GM12891 (cell line): Measurements from ENCODE around the gene CTSA.

Experiments used
- PAX5 ChIP-seq: IDR thresholded peaks from 2 replicates; pipeline ENCODE4 v1.6.1; 2011; ENCODE audit warnings: low read length, moderate library complexity, mild to moderate bottlenecking; ENCODE audit not compliant: insufficient read depth, severe bottlenecking
- POLR2A ChIP-seq: IDR thresholded peaks from 2 replicates; pipeline ENCODE4 v1.6.1; 2011; ENCODE audit warnings: low read depth, low read length, control low read depth
- POLR2AphosphoS5 ChIP-seq: IDR thresholded peaks from 2 replicates; pipeline ENCODE4 v1.6.1; 2011; ENCODE audit warnings: low read depth, low read length, control low read depth
- POU2F2 ChIP-seq: IDR thresholded peaks from 2 replicates; pipeline ENCODE4 v1.6.1; 2011; ENCODE audit warnings: low read depth, mild to moderate bottlenecking, control low read depth, low read length, moderate library complexity
- SPI1 ChIP-seq: IDR thresholded peaks from 2 replicates; pipeline ENCODE4 v1.6.1; 2011; ENCODE audit warnings: low read depth, low read length, control low read depth
- TAF1 ChIP-seq: IDR thresholded peaks from 2 replicates; pipeline ENCODE4 v1.6.1; 2011; ENCODE audit warnings: low read depth, low read length, control low read depth

GRCh38 chr20:45890077-45890984, 804 bp upstream of the CTSA start:
- TF ChIP-seq POLR2A (no peak), TAF1 (no peak), POLR2AphosphoS5 (no peak), SPI1 (no peak), PAX5 (no peak), POU2F2 (no peak)
